ENCODE measurements around the gene FTL. TPM values are rescaled to one million over a fixed set of nuclear protein-coding genes. Genes with fewer than 3 reads are reported as not detected.
A peak's percentile ranks its signal among the peaks of the same experiment; 100 is the strongest.
"Not testable (repeated sequence)": the region's sequence is repeated elsewhere in the genome, so short reads cannot be mapped to it uniquely, and the experiment has no call there.

Gene FTL
- total RNA-seq, 1 donor from 2014 or later: 989 TPM

- TF ChIP-seq EZH2phosphoT487 (IDR thresholded peaks at IDR 0.05): no peak
- no peak for TF ChIP-seq EZH2 (IDR thresholded peaks at IDR 0.05)
- no peak for TF ChIP-seq CTCF (IDR thresholded peaks at IDR 0.05)
- Mint-ChIP-seq H3K4me1 (no peaks in the 10 kb centered on the region), H3K27me3 (ENCODE audit: insufficient read depth, low read depth) (no peaks in the 10 kb centered on the region), H3K36me3 (peaks cover 3% of the 10 kb centered on the region), H3K9me3 (no peaks in the 10 kb centered on the region), H3K4me3 (no peak overlapping the region), H3K27ac (no peak overlapping the region)
- H3K4me3 ChIP-seq: no peak overlapping the region
- H3K27me3 ChIP-seq: peaks cover 10% of the 10 kb centered on the region
- H3K36me3 ChIP-seq: no peaks in the 10 kb centered on the region
- no peak overlapping the region for H3K27ac ChIP-seq
- no peak overlapping the region for H3K4me2 ChIP-seq
- H2AFZ ChIP-seq (replicated peaks): no peak overlapping the region
- H3K9me3 ChIP-seq (ENCODE audit: low read depth): no peaks in the 10 kb centered on the region
- no peaks in the 10 kb centered on the region for H3K4me1 ChIP-seq
- no peaks in the 10 kb centered on the region for H4K20me1 ChIP-seq (ENCODE audit: low read depth)
- no peaks in the 10 kb centered on the region for H3F3A ChIP-seq (ENCODE audit: low read depth)
- DNase-seq (ENCODE audit: low spot score): no peak
- H3K9ac ChIP-seq: no peak overlapping the region
- H3K79me2 ChIP-seq (ENCODE audit: low read depth): no peaks in the 10 kb centered on the region
Measured at GRCh38 chr19:48926909-48927308, 38.2 kb upstream of the FTL start.

- H3K36me3 Mint-ChIP-seq; H4K20me1 ChIP-seq (ENCODE audit: low read depth); H3K79me2 ChIP-seq (ENCODE audit: low read depth); H2AFZ ChIP-seq (replicated peaks); H3K4me3 ChIP-seq; H3K4me1 Mint-ChIP-seq; H3K9me3 ChIP-seq (ENCODE audit: low read depth); DNase-seq (ENCODE audit: low spot score); H3K4me3 Mint-ChIP-seq; H3K9ac ChIP-seq; H3K9me3 Mint-ChIP-seq; H3K27me3 Mint-ChIP-seq (ENCODE audit: insufficient read depth, low read depth); H3K4me2 ChIP-seq; H3K36me3 ChIP-seq; H3K27ac ChIP-seq; H3F3A ChIP-seq (ENCODE audit: low read depth); H3K27ac Mint-ChIP-seq; H3K4me1 ChIP-seq: not testable (repeated sequence)
- peaks cover 18% of the 10 kb centered on the region for H3K27me3 ChIP-seq
Measured at GRCh38 chr19:48927692-48928091, 37.4 kb upstream of the FTL start.

- H3K4me1 ChIP-seq: peaks cover 7% of the 10 kb centered on the region
- no peak for DNase-seq (ENCODE audit: low spot score)
- H3K36me3 ChIP-seq: no peaks in the 10 kb centered on the region
- H3K4me3 ChIP-seq: no peak overlapping the region
- no peaks in the 10 kb centered on the region for H3K9me3 ChIP-seq (ENCODE audit: low read depth)
- H3K27me3 ChIP-seq: peaks cover 25% of the 10 kb centered on the region
- no peak overlapping the region for H3K4me2 ChIP-seq
- Mint-ChIP-seq H3K27me3 (ENCODE audit: insufficient read depth, low read depth) (no peaks in the 10 kb centered on the region), H3K9me3 (no peaks in the 10 kb centered on the region), H3K4me3 (no peak overlapping the region), H3K27ac (no peak overlapping the region), H3K36me3 (no peaks in the 10 kb centered on the region), H3K4me1 (peaks cover 6% of the 10 kb centered on the region)
- peaks cover 12% of the 10 kb centered on the region for H3F3A ChIP-seq (ENCODE audit: low read depth)
- no peaks in the 10 kb centered on the region for H4K20me1 ChIP-seq (ENCODE audit: low read depth)
- TF ChIP-seq EZH2phosphoT487 (IDR thresholded peaks at IDR 0.05) (no peak), CTCF (IDR thresholded peaks at IDR 0.05) (no peak), EZH2 (IDR thresholded peaks at IDR 0.05) (no peak)
- no peak overlapping the region for H3K9ac ChIP-seq
- H3K79me2 ChIP-seq (ENCODE audit: low read depth): no peaks in the 10 kb centered on the region
- no peak overlapping the region for H2AFZ ChIP-seq (replicated peaks)
- H3K27ac ChIP-seq: no peak overlapping the region
Measured at GRCh38 chr19:48928164-48929025, 36.7 kb upstream of the FTL start.

- Histone ChIP-seq H3K4me2 (peak within 1 kb of the TSS; percentile 81), H3K4me3 (peak within 1 kb of the TSS; percentile 49), H3F3A (ENCODE audit: low read depth) (peaks cover 28% of the 10 kb centered on the region), H3K9me3 (ENCODE audit: low read depth) (no peaks in the 10 kb centered on the region), H3K79me2 (ENCODE audit: low read depth) (no peaks in the 10 kb centered on the region), H2AFZ (replicated peaks) (peak within 1 kb of the TSS; percentile 89), H4K20me1 (ENCODE audit: low read depth) (no peaks in the 10 kb centered on the region), H3K27me3 (peaks cover 44% of the 10 kb centered on the region), H3K27ac (no peak within 1 kb of the TSS), H3K9ac (no peak within 1 kb of the TSS), H3K4me1 (peaks cover 17% of the 10 kb centered on the region), H3K36me3 (no peaks in the 10 kb centered on the region)
- no peaks in the 10 kb centered on the region for H3K36me3 Mint-ChIP-seq
- no peaks in the 10 kb centered on the region for H3K27me3 Mint-ChIP-seq (ENCODE audit: insufficient read depth, low read depth)
- H3K4me1 Mint-ChIP-seq: peaks cover 22% of the 10 kb centered on the region
- TF ChIP-seq CTCF (IDR thresholded peaks at IDR 0.05) (peak; percentile 13), EZH2phosphoT487 (IDR thresholded peaks at IDR 0.05) (no peak)
- DNase-seq (ENCODE audit: low spot score): peak; percentile 97
- H3K4me3 Mint-ChIP-seq: peak within 1 kb of the TSS; percentile 88
- H3K9me3 Mint-ChIP-seq: peaks cover 2% of the 10 kb centered on the region
- no peak within 1 kb of the TSS for H3K27ac Mint-ChIP-seq
Measured at GRCh38 chr19:48933382-48933932, 31.7 kb upstream of the FTL start, which contains the start of gene DHDH. TSS of gene DHDH (plus strand) at chr19:48933699. CDS start at chr19:48933722, 23 bp downstream.

Measured in neural progenitor cell (in vitro differentiated cells).